A673 (cell line): Measurements from ENCODE around the gene PMFBP1. TPM values are rescaled to one million over a fixed set of nuclear protein-coding genes. Genes with fewer than 3 reads are reported as not detected.
A peak's percentile ranks its signal among the peaks of the same experiment; 100 is the strongest.

Experiments
- BruUV-seq: library from RNA; stranded (reverse); fragments of 400-500 nt; replicated peaks from 2 replicates; lab custom pipeline; 2021; lab: Mats Ljungman, UMichigan
- CTCF ChIA-PET: fragments of 300-600 bp; sonication (Branson Sonifier 250); formaldehyde crosslinking; loops from one replicate; lab custom pipeline; 2022; ENCODE audit warnings: antibody characterized with exemption; lab: Charles Lee
- POLR2A ChIA-PET: fragments of 300-600 bp; sonication (Branson Sonifier 250); formaldehyde crosslinking; loops from one replicate; lab custom pipeline; 2022; ENCODE audit warnings: antibody characterized with exemption; ENCODE audit not compliant: low non-redundant PET; lab: Charles Lee
- DNase-seq: peaks from one replicate; pipeline ENCODE4 v3.0.0-alpha.2; 2015; ENCODE audit warnings: low spot score
- H3K27ac ChIP-seq: fragments of 200-600 bp; sonication (generic); 2 replicates; pipeline ENCODE4 v1.5.1; 2016; ENCODE audit warnings: mixed run types, low read depth, mild to moderate bottlenecking, mixed read lengths, antibody characterized with exemption, low read length; ENCODE audit not compliant: poor library complexity, severe bottlenecking
- H3K27me3 ChIP-seq: fragments of 200-600 bp; sonication (generic); replicated peaks from 2 replicates; pipeline ENCODE4 v1.6.1; 2017; ENCODE audit warnings: mixed run types, low read depth, mild to moderate bottlenecking, mixed read lengths, antibody characterized with exemption, low read length; ENCODE audit not compliant: insufficient read depth, poor library complexity
- H3K36me3 ChIP-seq: fragments of 200-600 bp; sonication (generic); 2 replicates; pipeline ENCODE4 v1.6.1; 2016; ENCODE audit warnings: mixed run types, mild to moderate bottlenecking, mixed read lengths, antibody characterized with exemption, low read length; ENCODE audit not compliant: insufficient read depth, poor library complexity, severe bottlenecking
- H3K4me1 ChIP-seq: fragments of 200-600 bp; sonication (generic); 2 replicates; pipeline ENCODE4 v1.6.1; 2017; ENCODE audit warnings: mixed run types, mild to moderate bottlenecking, mixed read lengths, antibody characterized with exemption, low read length; ENCODE audit not compliant: insufficient read depth, poor library complexity, severe bottlenecking
- H3K4me3 ChIP-seq: fragments of 200-600 bp; sonication (generic); 2 replicates; pipeline ENCODE4 v1.5.1; 2016; ENCODE audit warnings: low read depth, mixed run types, mild to moderate bottlenecking, mixed read lengths, low read length; ENCODE audit not compliant: poor library complexity, severe bottlenecking
- H3K9me3 ChIP-seq: fragments of 200-600 bp; sonication (generic); 2 replicates; pipeline ENCODE4 v1.6.1; 2016; ENCODE audit warnings: mixed run types, low read depth, mild to moderate bottlenecking, mixed read lengths, antibody characterized with exemption, low read length; ENCODE audit not compliant: poor library complexity, severe bottlenecking
- EZH2 ChIP-seq: fragments of 200-600 bp; sonication (generic); IDR thresholded peaks from 2 replicates; pipeline ENCODE4 v1.6.1; 2017; ENCODE audit warnings: borderline replicate concordance, low read depth, mild to moderate bottlenecking, mixed read lengths, antibody characterized with exemption, low read length; ENCODE audit not compliant: poor library complexity, severe bottlenecking
- intact Hi-C: fragments of 100-400 bp; cut with micrococcal nuclease; formaldehyde crosslinking; loops from one replicate; pipeline ENCODE4 v1.10.0; 2022; ENCODE audit not compliant: unreplicated experiment
- total RNA-seq: library from RNA; stranded (reverse); gene quantifications from 2 replicates; pipeline ENCODE4 v1.2.3, GENCODE V29; 2021
- TF ChIP-seq, protein P1 (sequence below): fragments of 300-800, 200-600 bp; sonication (generic); conservative IDR thresholded peaks from 2 replicates; pipeline ENCODE4 v1.5.1; 2017; ENCODE audit warnings: low read depth, mild to moderate bottlenecking, antibody characterized with exemption, low read length, moderate library complexity, mixed read lengths

PMFBP1 gene
- total RNA-seq, 1 experiment from 2014 or later, result 1.2 TPM

DNA sequence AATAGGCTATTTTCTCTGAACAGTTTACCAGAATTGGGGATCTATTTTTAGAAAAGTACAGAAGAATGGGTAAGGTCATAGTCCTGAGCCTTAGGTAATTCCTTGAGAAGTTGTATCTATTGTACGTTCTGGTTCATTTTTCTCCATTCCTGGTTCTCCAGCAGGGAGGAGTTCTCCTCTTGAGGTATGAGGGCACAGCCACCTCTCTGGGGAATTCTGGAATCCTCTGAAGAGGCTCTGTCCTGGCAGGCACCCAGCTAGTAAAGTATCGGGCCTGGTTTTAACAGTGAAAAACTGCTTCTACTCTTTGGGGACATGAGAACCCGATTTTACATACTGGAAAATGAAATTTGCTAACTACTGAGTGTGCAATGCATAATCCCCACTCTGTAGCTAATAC is 19.6 kb upstream of the PMFBP1 start:
- CTCF ChIA-PET, result no interaction called here

DNA sequence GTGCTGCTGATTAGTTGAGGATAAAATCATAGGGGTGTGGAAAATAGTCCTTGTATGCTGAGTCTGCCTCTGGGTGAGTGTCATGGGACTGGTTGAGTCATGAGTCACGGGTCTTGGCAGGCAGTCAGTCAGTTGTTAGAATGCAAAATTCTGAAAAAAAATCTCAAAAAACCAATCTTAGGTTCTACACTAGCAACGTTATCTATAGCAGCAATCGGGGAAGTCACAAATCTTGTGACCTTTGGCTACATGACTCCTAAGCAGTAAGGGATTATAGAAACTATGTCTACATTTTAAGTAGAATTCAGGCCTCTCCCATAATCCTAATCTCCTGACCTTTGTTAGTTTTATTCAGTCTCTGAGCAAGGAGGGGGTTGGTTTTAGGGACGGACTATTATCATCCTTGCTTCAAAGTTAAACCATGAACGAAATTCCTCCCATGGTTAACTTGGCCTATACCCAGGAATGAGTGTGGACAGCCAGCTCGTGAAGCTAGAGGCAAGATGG is 18.0 kb upstream of the PMFBP1 start:
- ChIA-PET CTCF (no interaction called here), POLR2A (no interaction called here)
- TF ChIP-seq EZH2, result no peak
- TF ChIP-seq, protein P1, sequence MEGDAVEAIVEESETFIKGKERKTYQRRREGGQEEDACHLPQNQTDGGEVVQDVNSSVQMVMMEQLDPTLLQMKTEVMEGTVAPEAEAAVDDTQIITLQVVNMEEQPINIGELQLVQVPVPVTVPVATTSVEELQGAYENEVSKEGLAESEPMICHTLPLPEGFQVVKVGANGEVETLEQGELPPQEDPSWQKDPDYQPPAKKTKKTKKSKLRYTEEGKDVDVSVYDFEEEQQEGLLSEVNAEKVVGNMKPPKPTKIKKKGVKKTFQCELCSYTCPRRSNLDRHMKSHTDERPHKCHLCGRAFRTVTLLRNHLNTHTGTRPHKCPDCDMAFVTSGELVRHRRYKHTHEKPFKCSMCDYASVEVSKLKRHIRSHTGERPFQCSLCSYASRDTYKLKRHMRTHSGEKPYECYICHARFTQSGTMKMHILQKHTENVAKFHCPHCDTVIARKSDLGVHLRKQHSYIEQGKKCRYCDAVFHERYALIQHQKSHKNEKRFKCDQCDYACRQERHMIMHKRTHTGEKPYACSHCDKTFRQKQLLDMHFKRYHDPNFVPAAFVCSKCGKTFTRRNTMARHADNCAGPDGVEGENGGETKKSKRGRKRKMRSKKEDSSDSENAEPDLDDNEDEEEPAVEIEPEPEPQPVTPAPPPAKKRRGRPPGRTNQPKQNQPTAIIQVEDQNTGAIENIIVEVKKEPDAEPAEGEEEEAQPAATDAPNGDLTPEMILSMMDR, result no peak
- intact Hi-C loops, result no loop called here
- no peaks in the 10 kb centered on the region for H3K9me3 ChIP-seq
- H3K36me3 ChIP-seq, result no peaks in the 10 kb centered on the region
- no peak overlapping the region for H3K27ac ChIP-seq
- H3K4me3 ChIP-seq, result no peak overlapping the region
- H3K4me1 ChIP-seq, result no peaks in the 10 kb centered on the region
- no TSS peak for BruUV-seq
- H3K27me3 ChIP-seq, result no peaks in the 10 kb centered on the region
- DNase-seq, result no peak

More for the DNA sequence above, 19.6 kb upstream of the PMFBP1 start:
- H3K27ac ChIP-seq, result no peak overlapping the region
- no TSS peak for BruUV-seq
- no peak overlapping the region for H3K4me3 ChIP-seq
- no peaks in the 10 kb centered on the region for H3K36me3 ChIP-seq
- no peaks in the 10 kb centered on the region for H3K4me1 ChIP-seq
- no peaks in the 10 kb centered on the region for H3K27me3 ChIP-seq
- TF ChIP-seq EZH2, result no peak
- TF ChIP-seq, protein P1, result no peak
- POLR2A ChIA-PET, result no interaction called here
- DNase-seq, result peak; percentile 70
- intact Hi-C loops, result no loop called here
- H3K9me3 ChIP-seq, result no peaks in the 10 kb centered on the region

DNA sequence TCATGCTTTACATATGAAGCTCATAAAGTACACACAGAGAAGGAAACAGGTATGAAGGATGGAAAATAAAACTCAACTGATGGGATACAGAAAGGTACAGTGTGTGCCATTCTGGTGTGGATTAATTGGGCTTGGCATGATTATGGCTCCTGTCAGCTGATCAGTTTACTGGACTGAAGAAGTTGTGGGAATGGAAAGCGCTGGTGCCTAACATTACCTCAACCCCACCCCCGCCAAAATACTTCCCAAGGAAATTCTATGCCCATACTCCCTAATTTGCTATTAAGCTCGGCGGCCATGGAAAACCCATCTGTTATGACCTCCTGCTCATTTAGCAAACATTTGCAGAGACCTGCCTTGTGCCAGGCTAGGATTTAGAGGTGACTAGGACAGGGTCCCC is 16.6 kb upstream of the PMFBP1 start:
- CTCF ChIA-PET, result no interaction called here

More for the DNA sequence above, 16.6 kb upstream of the PMFBP1 start:
- POLR2A ChIA-PET, result no interaction called here
- TF ChIP-seq EZH2, result no peak
- TF ChIP-seq, protein P1, result no peak
- Histone ChIP-seq H3K9me3 (no peaks in the 10 kb centered on the region), H3K4me3 (no peak overlapping the region), H3K36me3 (no peaks in the 10 kb centered on the region), H3K27me3 (no peaks in the 10 kb centered on the region), H3K4me1 (no peaks in the 10 kb centered on the region), H3K27ac (no peak overlapping the region)
- no TSS peak for BruUV-seq
- DNase-seq, result no peak
- intact Hi-C loops, result no loop called here
